Motor neuron (in vitro differentiated cells): ENCODE results near the gene ZNF485. TPM values are rescaled to one million over a fixed set of nuclear protein-coding genes. Genes with fewer than 3 reads are reported as not detected.
"Not testable (repeated sequence)": the region's sequence is repeated elsewhere in the genome, so short reads cannot be mapped to it uniquely, and the experiment has no call there.

Source experiments
- ATAC-seq, 8 experiments: fragments of 200-7000 bp; cut with Tn5 transposase; replicated peaks in 6 of 8; 2 replicates each; pipeline ENCODE4 v1.8.0; 2021; ENCODE audit warnings: mild to moderate bottlenecking in 8 of 8, moderate library complexity in 8 of 8
- H3K27ac ChIP-seq, 2 donors: fragments of 250-450 bp; sonication (Bioruptor Pico); 2 replicates each; pipeline ENCODE4 v1.9.0; 2021; ENCODE audit warnings: antibody characterized with exemption in 2 of 2, mild to moderate bottlenecking in 2 of 2, moderate library complexity in 1 of 2
- H3K4me1 ChIP-seq, 2 donors: fragments of 250-450 bp; sonication (Bioruptor Pico); replicated peaks in 1 of 2; 2 replicates each; pipeline ENCODE4 v1.6.1; 2021; ENCODE audit warnings: antibody characterized with exemption in 2 of 2, mild to moderate bottlenecking in 2 of 2, moderate library complexity in 1 of 2
- H3K4me3 ChIP-seq, 5 donors: fragments of 250-450 bp; sonication (Bioruptor Pico); 2 replicates each; pipeline ENCODE4 v1.9.0; 2021; ENCODE audit warnings: antibody characterized with exemption in 5 of 5, mild to moderate bottlenecking in 5 of 5, moderate library complexity in 4 of 5
- WGBS, 10 experiments: fragments of 450-650 bp; shearing (Covaris generic); methylation state at CpG; one replicate each; pipeline ENCODE4 v1.0.0; 2022; 5-methylcytosine and 5-hydroxymethylcytosine counted together
- in situ Hi-C, 9 experiments: fragments of 400-800 bp; cut with MboI; loops; one replicate each; pipeline ENCODE4 v1.15.0; 2021; ENCODE audit warnings: low sequenced_read_pairs in 9 of 9, low pct_unique_long_range_greater_than_20kb in 2 of 9; ENCODE audit not compliant: unreplicated experiment in 9 of 9
- total RNA-seq, 8 experiments: library from RNA; unstranded; fragments of 300-600 nt; gene quantifications; 2 replicates each; pipeline versions ENCODE4 v1.2.3 to v1.2.4, GENCODE V29; 2022

ZNF485 gene
- total RNA-seq, 8 experiments from 2014 or later, result 3.0 to 7.5 (median 5.7) TPM

DNA sequence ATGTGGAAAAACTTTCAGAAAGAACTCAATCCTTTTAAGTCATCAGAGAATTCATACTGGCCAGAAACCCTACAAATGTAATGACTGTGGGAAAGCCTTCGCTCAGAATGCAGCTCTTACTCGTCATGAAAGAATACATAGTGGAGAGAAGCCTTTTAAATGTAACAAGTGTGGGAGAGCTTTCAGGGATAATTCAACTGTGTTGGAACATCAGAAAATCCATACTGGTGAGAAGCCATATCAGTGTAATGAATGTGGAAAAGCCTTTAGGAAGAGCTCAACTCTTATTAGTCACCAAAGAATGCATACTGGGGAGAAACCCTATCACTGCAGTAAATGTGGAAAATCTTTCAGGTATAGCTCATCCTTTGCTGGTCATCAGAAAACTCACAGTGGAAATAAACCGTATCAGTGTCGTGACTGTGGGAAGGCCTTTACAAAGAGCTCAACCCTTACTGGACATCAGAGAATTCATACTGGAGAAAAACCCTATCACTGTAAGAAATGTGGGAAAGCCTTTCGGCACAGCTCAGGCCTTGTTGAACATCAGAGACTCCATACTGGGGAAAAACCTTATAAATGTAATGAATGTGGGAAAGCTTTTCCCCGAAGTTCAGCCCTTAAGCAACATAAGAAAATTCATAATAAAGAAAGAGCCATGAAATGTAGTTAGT lies 10.6 kb downstream of the ZNF485 start:
- ATAC-seq, result no peak
- WGBS, 10 experiments, result 58 to 100% (median 84%) methylated on average over 2 to 6 of the region's 6 CpGs; no CpG with 5 or more reads in 1 of the 10 experiments
- no peak overlapping the region for H3K27ac ChIP-seq
- H3K4me1 ChIP-seq, result no peaks in the 10 kb centered on the region
- in situ Hi-C loops, result no loop called here
- H3K4me3 ChIP-seq, result no peak overlapping the region

- no peak for ATAC-seq
- in situ Hi-C loops, result no loop called here
- no peak overlapping the region for H3K27ac ChIP-seq
Observed at GRCh38 chr10:43619368-43619767, 13.1 kb downstream of the ZNF485 start.

DNA sequence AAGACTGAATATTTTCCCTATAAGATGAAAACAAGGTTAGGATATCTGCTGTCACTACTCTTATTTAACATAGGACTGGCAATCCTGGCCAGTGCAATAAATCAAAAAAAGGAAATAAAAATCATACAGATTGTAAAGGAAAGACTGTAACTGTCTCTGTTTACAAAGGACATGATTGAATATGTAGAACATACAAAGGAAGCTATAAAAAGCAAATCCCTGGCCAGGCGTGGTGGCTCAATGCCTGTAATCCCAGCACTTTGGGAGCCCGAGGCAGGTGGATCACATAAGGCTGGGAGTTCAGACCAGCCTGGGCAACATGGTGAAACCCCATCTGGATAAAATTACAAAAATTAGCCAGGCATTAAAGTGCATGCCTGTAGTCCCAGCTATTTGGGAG lies 15.8 kb downstream of the ZNF485 start:
- in situ Hi-C loops, result no loop called here
- ATAC-seq, result peak in 3 of 8 experiments; percentile 24 to 85 (median 25)
- H3K4me1 ChIP-seq, result no peaks in the 10 kb centered on the region
- H3K4me3 ChIP-seq, result no peak overlapping the region
- WGBS, 10 experiments, result 25 to 100% (median 33%) methylated on average over 1 to 2 of the region's 2 CpGs; no CpG with 5 or more reads in 5 of the 10 experiments
- no peak overlapping the region for H3K27ac ChIP-seq

More at GRCh38 chr10:43619368-43619767, 13.1 kb downstream of the ZNF485 start:
- Histone ChIP-seq H3K4me3 (no peak overlapping the region), H3K4me1 (no peaks in the 10 kb centered on the region)
- WGBS, 10 experiments, result 66 to 100% (median 100%) methylated on average over 1 to 2 of the region's 2 CpGs; no CpG with 5 or more reads in 1 of the 10 experiments

GRCh38 chr10:43623351-43623750 lies 17.1 kb downstream of the ZNF485 start:
- no peak overlapping the region for H3K4me3 ChIP-seq
- in situ Hi-C loops, result no loop called here
- peak in 3 of 8 experiments; percentile 37 to 61 (median 55) for ATAC-seq
- no peak overlapping the region for H3K27ac ChIP-seq
- no peaks in the 10 kb centered on the region for H3K4me1 ChIP-seq
- WGBS, 10 experiments, result 47 to 94% (median 63%) methylated on average over 2 to 3 of the region's 3 CpGs

DNA sequence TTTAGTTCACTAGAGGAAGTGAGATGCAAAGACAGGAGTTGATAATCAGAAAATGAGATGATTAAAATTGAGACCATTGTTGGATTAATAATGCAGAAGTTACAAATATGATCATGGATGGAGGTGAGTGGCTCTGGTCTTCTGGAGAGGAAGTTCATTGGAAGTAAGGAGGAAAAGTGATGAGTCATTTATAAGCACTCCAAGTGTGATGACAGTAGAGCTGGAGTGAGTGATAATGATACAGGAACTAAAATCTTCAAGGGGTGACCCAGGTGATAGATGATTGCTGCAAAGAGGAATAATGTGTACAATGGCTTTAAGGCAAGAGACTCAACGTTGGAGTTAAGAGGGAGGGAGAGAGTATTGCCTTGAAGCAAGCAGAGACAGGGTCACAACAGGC lies 21.7 kb downstream of the ZNF485 start:
- in situ Hi-C loops, result no loop called here
- H3K4me3 ChIP-seq, result no peak overlapping the region
- H3K4me1 ChIP-seq, result no peaks in the 10 kb centered on the region
- no peak for ATAC-seq
- no peak overlapping the region for H3K27ac ChIP-seq
- 0 to 80% (median 50%) methylated on average over 1 of the region's 1 CpG; no CpG with 5 or more reads in 1 of the 10 experiments for WGBS, 10 experiments

GRCh38 chr10:43628956-43629355 lies 22.7 kb downstream of the ZNF485 start:
- H3K4me3 ChIP-seq, result no peak overlapping the region
- H3K27ac ChIP-seq, result no peak overlapping the region
- WGBS, 10 experiments, result 0 to 93% (median 86%) methylated on average over 1 to 4 of the region's 4 CpGs; no CpG with 5 or more reads in 6 of the 10 experiments
- in situ Hi-C loops, result no loop called here
- no peak for ATAC-seq
- H3K4me1 ChIP-seq, result no peaks in the 10 kb centered on the region

- 0 to 60% (median 31%) methylated on average over 1 of the region's 1 CpG; no CpG with 5 or more reads in 4 of the 10 experiments for WGBS, 10 experiments
- H3K4me3 ChIP-seq, H3K27ac ChIP-seq, H3K4me1 ChIP-seq, in situ Hi-C loops, ATAC-seq: not testable (repeated sequence)
Observed at GRCh38 chr10:43635816-43636215, 29.6 kb downstream of the ZNF485 start.

GRCh38 chr10:43640603-43641002 lies 34.4 kb downstream of the ZNF485 start:
- no peaks in the 10 kb centered on the region for H3K4me1 ChIP-seq
- in situ Hi-C loops, result no loop called here
- H3K27ac ChIP-seq, result no peak overlapping the region
- no peak overlapping the region for H3K4me3 ChIP-seq
- ATAC-seq, result no peak

GRCh38 chr10:43644252-43644651 lies 38.0 kb downstream of the ZNF485 start:
- Histone ChIP-seq H3K4me3 (no peak overlapping the region), H3K27ac (no peak overlapping the region), H3K4me1 (peaks cover 4 to 6% of the 10 kb centered on the region in 2 donors)

DNA sequence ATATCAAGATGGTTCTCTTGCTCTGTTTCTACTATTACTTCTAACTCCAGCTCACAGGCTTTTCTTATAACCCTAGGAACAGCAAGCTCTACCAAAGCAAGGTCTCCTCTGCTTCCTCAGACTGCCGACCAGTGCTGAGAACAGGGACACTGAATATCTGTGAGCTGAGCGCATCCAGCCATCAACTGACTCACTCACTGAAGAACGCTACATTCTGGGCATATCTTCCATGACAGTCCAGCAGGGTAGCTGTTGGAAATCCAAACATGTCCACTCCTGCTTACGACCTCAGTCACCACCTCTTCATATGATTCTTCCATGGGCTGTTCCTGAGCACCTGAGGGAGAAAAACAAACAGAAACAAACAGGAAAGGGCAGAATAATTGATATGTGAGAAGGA lies 39.6 kb downstream of the ZNF485 start:
- Histone ChIP-seq H3K27ac (no peak overlapping the region), H3K4me1 (peaks cover 4 to 6% of the 10 kb centered on the region in 2 donors), H3K4me3 (no peak overlapping the region)
- in situ Hi-C loops, result no loop called here
- WGBS, 10 experiments, result 80 to 100% (median 99%) methylated on average over 1 to 4 of the region's 4 CpGs; no CpG with 5 or more reads in 2 of the 10 experiments
- no peak for ATAC-seq

More at GRCh38 chr10:43644252-43644651, 38.0 kb downstream of the ZNF485 start:
- 67 to 100% (median 99%) methylated on average over 1 to 7 of the region's 8 CpGs; no CpG with 5 or more reads in 2 of the 10 experiments for WGBS, 10 experiments
- no peak for ATAC-seq
- in situ Hi-C loops, result no loop called here

DNA sequence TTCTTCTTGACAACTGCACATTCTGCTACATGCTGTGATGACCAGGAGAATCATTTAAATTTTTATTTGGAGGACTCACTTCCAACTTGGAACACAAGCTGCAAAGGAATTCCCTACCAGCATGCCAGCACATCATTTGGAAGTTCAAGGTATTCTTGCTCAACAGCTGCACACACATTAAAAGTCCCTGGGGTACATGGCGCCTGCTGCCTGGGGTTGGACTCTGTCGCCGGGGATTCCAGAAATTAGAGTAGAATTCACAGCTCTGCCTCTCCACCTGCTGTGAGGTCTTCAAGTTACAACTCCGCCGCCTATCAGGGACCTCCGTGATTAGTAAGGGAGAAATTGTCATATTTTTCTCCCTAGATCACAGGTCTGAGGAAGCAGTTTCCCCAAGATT lies 41.3 kb downstream of the ZNF485 start:
- peaks cover 4 to 6% of the 10 kb centered on the region in 2 donors for H3K4me1 ChIP-seq
- in situ Hi-C loops, result no loop called here
- no peak for ATAC-seq
- peak overlapping the region in 4 of 5 donors; percentile 55 to 91 (median 77) for H3K4me3 ChIP-seq
- no peak overlapping the region for H3K27ac ChIP-seq
- WGBS, 10 experiments, result 85 to 100% (median 96%) methylated on average over 2 to 6 of the region's 6 CpGs; no CpG with 5 or more reads in 3 of the 10 experiments

DNA sequence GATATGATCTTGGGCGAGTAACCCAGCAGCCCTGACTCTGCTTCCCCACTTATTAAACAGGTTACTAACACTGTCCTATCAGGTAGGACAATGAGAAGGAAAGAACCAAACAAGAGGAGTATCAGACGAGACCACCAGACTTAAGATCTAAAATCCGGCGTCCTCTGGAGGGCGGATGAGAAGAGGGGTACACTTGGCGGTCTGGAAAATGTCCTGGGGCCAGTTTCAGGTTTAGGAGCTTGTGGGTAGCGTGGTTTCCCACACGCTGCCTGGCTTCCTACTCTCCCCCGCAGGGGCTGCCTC lies 41.8 kb downstream of the ZNF485 start:
- peak overlapping the region; percentile 81 to 83 for H3K27ac ChIP-seq
- no peak for ATAC-seq

DNA sequence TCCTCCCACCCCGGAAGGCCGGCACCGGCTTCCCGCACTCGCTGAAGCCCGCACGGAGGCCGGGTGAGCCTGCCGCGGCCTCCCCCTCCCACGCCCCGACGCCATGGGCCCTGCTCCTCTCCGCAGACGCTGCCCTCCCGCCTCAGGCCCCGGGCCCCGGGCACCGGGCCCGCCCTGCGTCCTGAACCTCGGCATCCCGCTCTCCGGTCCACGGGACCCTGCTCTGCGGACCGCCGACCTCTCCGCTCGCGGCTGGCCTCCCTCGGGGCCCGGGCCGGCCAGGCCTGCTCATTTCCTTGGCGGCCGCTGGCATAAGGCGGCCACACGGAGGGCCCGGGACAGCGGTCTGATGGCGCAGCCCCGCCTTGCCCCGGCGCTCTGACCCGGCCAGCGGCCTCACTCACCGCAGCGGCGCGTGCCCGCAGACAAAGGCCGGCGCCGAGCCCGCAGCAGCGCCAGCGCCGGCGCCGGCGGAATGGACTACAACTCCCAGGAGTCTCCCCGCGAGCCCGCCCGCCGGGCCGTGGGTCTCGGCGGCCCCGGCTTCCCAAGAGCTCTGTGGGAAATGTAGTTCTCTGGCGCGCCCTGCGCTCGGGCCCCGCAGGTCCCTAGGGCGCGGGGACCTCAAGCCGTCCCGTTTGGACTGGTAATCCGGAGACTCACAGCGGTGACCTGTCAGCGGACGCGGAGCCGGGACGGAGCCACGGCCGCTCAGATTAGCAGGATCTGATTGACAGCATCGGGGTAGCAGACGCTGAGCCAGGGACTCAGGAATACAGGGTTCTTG lies 42.4 kb downstream of the ZNF485 start, which contains the start of gene ZNF32:
ZNF32 (minus strand) TSS at position 484 of the 787 bp plus-strand sequence. CDS start 2,748 bp downstream, outside the sequence.
- in situ Hi-C loops, result no loop called here
- ATAC-seq, result peak; percentile 95 to 99 (median 98)
- WGBS, 10 experiments, result 1 to 2% (median 1%) methylated on average over 9 to 23 of the region's 90 CpGs; no CpG with 5 or more reads in 7 of the 10 experiments
- H3K4me1 ChIP-seq, result peaks cover 4 to 6% of the 10 kb centered on the region in 2 donors
- peak within 1 kb of the TSS; percentile 55 to 91 (median 69) for H3K4me3 ChIP-seq
- H3K27ac ChIP-seq, result peak within 1 kb of the TSS; percentile 81 to 83

More for the DNA sequence above, 41.8 kb downstream of the ZNF485 start:
- H3K4me1 ChIP-seq, result peaks cover 4 to 6% of the 10 kb centered on the region in 2 donors
- peak overlapping the region; percentile 55 to 91 (median 69) for H3K4me3 ChIP-seq
- 40 to 100% (median 64%) methylated on average over 1 to 7 of the region's 9 CpGs; no CpG with 5 or more reads in 5 of the 10 experiments for WGBS, 10 experiments
- in situ Hi-C loops, result no loop called here
